Astrocyte of the cerebellum (primary cell): ENCODE data around the gene ST6GALNAC6.

Experiments
- DNase-seq: peaks from one replicate; pipeline ENCODE4 v3.0.0-alpha.2; 2011; ENCODE audit warnings: low read depth
- H3K4me3 ChIP-seq: 2 replicates; pipeline ENCODE4 v1.5.1; 2011; ENCODE audit warnings: mild to moderate bottlenecking, low read depth, low read length, moderate library complexity
- in situ Hi-C: cut with HindIII; loops from 2 replicates; pipeline ENCODE4 v1.10.0; 2017; ENCODE audit warnings: low sequenced_read_pairs
- TF ChIP-seq, protein P1 (sequence below): IDR thresholded peaks from 2 replicates; pipeline ENCODE4 v1.5.1; 2012; ENCODE audit warnings: low read length, low read depth, moderate library complexity, mild to moderate bottlenecking; ENCODE audit errors: missing control alignments

Gene ST6GALNAC6

DNA sequence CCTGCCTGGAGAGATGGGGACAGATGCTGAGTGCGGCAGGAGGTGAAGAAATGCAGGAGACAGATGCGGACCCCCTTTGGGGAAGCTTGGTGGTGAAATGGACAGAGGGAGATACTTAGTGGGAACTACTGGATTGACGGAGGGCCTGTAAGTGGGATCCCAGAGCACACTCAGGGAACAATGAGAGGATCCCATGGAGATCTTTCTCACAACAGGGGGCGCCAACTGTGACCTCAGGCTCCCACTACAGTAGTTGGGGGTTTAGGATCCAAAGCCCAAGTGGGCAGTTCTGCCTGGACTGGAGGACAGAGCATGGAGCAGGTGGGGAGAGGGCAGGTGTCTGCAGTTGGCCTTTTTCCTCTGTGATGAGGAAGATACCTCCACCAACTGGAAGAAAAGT is 34.8 kb upstream of the ST6GALNAC6 start:
- DNase-seq = no peak

DNA sequence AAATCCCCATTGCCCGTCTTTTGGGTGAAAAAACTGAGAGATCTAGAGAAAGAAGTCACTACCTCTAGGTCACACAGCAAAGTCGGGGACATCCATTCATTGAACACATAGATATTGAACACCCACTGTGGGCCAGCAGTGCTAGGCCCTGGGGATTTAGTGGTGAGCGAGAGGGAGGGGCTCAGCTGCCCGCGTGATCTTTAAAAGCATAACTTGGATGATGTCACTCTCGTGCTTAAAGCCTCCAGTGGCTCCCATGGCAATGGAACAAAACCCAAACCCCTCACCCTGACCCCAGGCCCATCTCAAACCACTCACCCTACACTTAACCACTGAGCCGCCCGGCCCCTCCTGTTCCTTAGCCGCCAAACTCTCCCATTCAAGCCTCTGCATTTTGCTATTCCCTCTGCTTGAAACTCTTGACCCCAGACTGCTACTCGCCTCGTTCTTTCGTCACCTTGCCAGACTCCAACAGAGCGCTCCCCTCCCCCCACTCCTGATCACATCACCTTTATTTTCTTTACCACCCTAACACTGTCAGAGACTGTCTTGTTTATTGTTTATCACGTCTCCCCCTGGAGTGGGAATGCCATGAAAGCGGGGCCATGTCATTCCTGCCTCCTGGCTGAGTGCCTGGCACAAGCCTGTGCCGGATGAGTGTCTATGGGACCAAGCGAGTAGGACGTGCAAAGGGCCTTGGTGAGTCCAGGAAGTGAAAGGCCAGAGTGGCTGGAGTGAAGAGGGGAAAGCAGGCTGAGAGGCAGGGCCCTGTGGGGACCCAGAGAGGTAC is 31.9 kb upstream of the ST6GALNAC6 start:
- in situ Hi-C loops = loop anchor here (10.0 kb wide), 1 partner anchor 164 kb away; no protein-coding TSS in a partner anchor
- peak overlapping the region; percentile 63 for H3K4me3 ChIP-seq
- TF ChIP-seq, protein P1, sequence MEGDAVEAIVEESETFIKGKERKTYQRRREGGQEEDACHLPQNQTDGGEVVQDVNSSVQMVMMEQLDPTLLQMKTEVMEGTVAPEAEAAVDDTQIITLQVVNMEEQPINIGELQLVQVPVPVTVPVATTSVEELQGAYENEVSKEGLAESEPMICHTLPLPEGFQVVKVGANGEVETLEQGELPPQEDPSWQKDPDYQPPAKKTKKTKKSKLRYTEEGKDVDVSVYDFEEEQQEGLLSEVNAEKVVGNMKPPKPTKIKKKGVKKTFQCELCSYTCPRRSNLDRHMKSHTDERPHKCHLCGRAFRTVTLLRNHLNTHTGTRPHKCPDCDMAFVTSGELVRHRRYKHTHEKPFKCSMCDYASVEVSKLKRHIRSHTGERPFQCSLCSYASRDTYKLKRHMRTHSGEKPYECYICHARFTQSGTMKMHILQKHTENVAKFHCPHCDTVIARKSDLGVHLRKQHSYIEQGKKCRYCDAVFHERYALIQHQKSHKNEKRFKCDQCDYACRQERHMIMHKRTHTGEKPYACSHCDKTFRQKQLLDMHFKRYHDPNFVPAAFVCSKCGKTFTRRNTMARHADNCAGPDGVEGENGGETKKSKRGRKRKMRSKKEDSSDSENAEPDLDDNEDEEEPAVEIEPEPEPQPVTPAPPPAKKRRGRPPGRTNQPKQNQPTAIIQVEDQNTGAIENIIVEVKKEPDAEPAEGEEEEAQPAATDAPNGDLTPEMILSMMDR = no peak
- DNase-seq = no peak

More for the DNA sequence above, 34.8 kb upstream of the ST6GALNAC6 start:
- no peak overlapping the region for H3K4me3 ChIP-seq
- in situ Hi-C loops = loop anchor here (10.0 kb wide), 1 partner anchor 161 kb away; no protein-coding TSS in a partner anchor
- TF ChIP-seq, protein P1 = no peak

DNA sequence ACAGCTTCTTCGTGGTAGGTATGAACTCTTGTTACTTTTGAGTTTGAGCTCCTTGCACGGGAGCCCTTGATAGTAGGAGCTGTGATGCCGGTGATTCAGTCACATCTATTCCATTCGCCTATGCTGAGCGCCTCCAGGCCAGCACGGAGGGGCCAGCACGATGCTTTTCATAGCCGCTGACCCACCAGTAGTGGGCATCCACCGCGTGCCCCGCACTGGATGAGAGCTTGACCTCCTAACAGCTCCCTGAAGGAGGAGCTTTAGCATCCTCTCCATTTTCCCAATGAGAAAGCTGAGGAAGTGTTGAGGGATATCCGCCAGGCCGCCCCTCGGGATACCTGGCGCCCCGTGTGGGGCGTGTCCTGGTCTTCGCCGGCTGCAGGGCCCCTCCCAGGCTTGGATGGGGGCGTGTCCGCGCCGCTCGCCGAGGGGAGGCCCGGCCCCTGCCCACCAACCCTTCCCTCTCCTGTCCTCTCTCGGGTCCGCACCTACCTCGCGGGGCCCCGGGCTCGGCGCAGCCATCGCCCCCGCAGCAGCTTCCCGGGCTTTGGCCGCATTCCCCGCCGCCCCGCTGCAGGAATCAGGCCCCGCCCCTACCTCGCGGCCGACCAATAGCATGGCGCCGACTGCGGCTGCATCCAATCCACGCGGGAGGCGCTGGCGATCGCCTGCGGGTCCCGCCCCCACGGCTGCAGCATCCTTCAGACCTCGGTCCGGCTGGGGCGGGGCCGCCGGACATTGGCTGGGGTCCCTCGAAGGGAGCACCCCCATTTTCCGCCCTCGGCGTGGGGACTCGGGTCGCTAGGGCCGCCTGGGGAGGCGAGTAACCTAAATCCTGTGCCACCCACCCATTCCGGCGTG is 31.1 kb upstream of the ST6GALNAC6 start, which contains the start of gene PIP5KL1:
PIP5KL1 (minus strand) TSS at position 547 of the 861 bp plus-strand sequence; CDS start at position 522, 25 bp downstream.
- TF ChIP-seq, protein P1 = peak; percentile 38
- H3K4me3 ChIP-seq = peak within 1 kb of the TSS; percentile 63
- DNase-seq = no peak
- in situ Hi-C loops = loop anchor here (10.0 kb wide), 1 partner anchor 164 kb away; no protein-coding TSS in a partner anchor

DNA sequence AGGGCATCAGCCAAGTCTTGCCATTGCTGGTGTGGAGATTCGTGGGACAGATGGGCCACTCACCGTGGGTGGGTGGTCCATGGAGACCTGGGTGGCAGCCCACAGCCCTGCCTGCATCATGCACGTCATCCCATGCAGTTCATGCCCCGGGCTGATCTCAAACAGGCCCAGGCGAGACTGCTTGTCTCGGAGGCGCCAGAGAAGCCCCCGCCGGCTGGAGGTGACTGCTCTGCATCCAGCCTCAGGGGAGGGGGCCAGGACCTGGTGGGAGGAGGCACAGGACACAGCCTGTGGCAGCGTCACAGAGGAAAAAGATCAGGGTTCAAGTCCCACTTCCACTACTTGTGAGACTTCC is 30.2 kb upstream of the ST6GALNAC6 start:
- H3K4me3 ChIP-seq = no peak overlapping the region
- in situ Hi-C loops = no loop called here
- TF ChIP-seq, protein P1 = no peak
- DNase-seq = no peak

DNA sequence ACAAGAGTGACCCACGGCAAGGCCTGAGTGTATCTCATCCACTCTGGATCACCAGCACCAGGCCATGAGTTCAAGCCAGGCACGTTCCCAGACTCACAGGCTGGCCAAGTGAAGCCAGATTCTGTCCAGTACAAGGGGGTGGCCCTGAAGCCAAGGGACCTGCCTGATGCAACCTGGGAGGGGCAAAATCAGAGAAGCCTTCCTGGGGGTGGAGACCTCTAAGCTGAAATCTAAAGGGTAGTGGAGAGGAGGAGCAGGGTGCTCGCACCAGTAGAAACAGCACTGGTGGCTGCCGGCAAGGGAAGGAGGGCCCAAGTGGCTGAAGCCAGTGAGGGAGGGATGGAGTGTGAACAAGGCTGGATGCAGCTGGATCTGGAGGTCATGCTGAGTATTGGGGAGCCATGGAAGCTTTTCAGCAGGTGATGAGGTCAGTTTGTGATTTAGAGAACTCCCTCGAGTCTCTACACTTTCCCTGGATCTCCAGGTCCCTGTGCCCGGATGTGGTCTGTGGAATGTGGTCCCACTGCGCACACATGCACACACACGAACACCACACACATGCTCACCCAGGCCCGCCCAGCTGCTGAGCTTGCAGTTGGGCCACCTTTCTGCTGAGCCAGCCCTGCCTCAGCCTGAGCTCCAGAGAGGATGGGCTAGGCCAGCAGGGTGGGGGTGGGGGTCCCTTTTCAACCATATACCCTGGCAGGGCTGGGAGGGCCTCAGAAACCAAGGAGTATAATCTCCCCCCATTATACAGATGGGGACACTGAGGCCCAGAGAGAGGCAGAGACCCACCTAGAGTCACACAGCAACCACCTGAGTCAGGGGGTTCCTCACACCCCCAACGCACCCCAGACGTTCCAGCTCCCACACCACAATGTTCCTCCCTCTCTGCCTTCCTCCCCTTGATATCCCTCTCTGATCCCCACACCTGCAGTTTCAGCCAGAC is 29.5 kb upstream of the ST6GALNAC6 start:
- H3K4me3 ChIP-seq = no peak overlapping the region
- in situ Hi-C loops = no loop called here
- no peak for DNase-seq
- TF ChIP-seq, protein P1 = no peak
